Measurements from ENCODE around the gene MAP2K2.

Gene MAP2K2

GRCh38 chr19:4099041-4099764 lies 24.7 kb downstream of the MAP2K2 start:
- no peak for DNase-seq (ENCODE audit: low read depth)

- no peak for DNase-seq (ENCODE audit: low read depth)
Observed at GRCh38 chr19:4098493-4098892, 25.4 kb downstream of the MAP2K2 start.

- no peak for DNase-seq (ENCODE audit: low read depth)
Observed at GRCh38 chr19:4097501-4097900, 26.4 kb downstream of the MAP2K2 start.

DNA sequence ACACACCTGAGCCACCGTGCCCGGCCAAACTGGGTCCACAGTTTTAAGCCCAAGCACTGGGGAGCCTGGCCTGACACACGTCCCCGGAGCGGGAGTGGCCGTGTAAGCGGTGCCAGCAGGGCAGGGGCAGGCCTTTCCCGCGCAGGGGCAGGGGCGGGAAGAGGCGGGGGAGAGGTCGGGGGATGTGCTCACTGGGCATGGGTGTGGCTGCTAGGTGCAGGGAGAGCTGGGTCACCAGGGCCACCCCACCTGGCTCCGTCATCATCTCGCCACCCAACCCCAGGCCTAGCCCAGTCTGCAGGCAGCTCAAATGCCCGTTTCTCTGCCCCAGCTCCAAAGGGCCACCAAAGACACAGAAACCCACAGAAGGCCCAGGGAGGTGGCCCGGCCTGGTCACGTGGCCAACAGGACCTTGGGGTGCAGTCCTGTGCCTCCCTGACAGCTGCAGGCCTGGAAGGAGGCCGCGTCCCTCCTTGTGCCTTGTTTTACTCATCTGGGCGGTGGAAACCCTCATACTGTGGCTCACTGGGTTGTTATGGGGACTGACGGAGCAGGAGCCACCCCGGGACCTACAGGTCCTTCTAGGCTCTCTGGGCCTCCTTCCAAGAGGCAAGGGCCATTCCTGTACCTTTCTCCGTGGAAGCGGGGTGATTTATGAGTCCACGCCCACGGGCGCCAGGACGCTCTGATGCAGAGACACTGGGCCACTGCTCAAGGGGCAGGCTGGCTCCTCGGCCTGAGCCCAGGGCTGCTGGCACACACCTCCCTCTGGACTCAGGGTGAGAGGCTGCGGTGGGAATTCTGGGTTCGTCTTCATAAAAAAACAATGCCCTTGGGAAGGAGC lies 27.7 kb downstream of the MAP2K2 start:
- no peak for DNase-seq (ENCODE audit: low read depth)

DNA sequence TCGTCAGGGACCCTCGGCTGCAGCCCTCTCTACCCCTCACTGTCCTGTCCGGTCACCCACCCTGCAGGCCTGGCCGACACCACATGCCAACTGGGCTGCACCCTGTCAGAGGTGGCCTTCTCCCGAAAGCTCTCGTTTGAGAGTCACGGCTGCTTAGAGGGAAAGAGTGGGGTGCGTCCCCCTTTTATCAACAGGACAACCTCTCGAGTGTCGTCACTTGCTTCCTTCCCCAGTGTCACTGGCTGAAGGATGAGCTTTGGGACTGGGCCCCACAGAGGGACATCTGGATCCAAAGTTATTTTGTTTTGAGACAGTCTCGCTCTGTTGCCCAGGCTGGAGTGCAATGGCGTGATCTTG lies 28.5 kb downstream of the MAP2K2 start:
- no peak for DNase-seq (ENCODE audit: low read depth)

- DNase-seq (ENCODE audit: low read depth) = no peak
Observed at GRCh38 chr19:4094761-4095487, 29.0 kb downstream of the MAP2K2 start.

GRCh38 chr19:4094291-4094690 lies 29.6 kb downstream of the MAP2K2 start:
- no peak for DNase-seq (ENCODE audit: low read depth)

DNA sequence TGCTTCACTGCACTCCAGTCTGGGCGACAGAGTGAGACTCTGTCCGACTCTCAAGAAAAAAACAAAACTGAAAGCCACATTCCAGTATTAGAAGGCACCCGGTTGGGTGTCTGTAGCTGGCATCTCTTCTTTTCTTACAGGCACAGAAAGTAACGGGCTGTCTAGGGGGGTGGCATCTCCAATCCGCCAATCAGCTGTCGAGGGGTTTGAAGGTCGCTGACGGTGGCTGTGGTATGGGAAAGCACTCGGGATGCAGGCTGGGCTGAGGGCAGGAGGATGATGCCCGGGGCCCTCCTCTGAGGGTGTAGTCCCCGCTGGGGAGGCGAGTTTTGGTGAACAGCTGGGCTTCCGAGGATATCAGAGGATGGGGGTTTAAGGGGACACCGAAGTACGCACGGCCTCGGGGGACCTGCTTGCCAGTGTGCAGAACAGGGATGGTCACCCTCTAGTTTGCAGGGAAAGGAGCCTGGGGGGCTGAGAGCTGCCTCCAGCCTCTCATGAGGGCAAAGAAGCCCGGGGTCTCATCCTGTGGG lies 30.2 kb downstream of the MAP2K2 start:
- DNase-seq (ENCODE audit: low read depth) = no peak

- no peak for DNase-seq (ENCODE audit: low read depth)
Observed at GRCh38 chr19:4090356-4091220, 33.3 kb downstream of the MAP2K2 start.

DNA sequence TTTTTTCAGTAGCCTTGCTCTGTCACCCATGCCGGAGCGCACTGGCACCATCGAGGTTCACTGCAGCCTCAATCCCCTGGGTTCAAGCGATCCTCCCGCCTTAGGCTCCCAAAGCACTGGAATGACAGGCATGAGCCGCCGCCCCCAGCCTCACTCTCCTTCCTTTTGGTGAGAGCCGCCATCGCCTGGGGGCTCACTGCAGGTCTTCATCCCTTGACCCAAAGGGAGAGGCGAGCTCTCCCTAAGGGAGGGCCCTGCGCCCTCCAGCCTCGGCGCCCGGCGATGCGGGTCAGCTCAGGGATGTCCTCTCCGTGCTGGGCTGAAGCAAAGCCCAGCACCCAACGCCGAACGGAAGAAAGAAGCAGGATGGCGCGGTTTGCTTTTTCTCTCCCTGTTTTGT lies 34.0 kb downstream of the MAP2K2 start:
- DNase-seq (ENCODE audit: low read depth) = no peak

DNA sequence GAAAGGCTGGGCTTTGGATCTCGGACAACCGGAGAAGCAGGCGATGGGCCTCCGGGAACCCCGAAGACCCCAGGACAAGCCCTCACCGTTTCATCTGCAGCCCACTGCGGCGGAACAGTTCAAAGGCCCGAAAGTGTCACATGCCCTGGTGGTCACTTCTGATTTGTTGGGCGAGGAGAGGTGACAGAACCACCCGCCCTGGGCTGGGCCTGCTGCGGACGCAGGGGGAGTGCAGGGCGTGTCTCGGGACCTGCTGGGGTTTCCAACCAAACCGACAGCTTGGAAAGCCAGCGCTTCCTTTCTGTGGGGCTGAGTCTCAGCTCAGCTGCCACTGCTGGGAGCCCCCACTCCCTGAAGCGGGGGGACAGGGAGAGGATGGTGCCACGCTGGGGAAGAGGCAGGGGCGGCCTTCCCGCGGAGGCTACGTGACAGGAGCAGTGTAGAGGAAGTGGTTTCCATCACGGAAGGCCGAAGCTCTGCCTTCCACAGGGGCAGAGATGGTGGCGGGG lies 34.5 kb downstream of the MAP2K2 start:
- peak; percentile 45 for DNase-seq (ENCODE audit: low read depth)

DNA sequence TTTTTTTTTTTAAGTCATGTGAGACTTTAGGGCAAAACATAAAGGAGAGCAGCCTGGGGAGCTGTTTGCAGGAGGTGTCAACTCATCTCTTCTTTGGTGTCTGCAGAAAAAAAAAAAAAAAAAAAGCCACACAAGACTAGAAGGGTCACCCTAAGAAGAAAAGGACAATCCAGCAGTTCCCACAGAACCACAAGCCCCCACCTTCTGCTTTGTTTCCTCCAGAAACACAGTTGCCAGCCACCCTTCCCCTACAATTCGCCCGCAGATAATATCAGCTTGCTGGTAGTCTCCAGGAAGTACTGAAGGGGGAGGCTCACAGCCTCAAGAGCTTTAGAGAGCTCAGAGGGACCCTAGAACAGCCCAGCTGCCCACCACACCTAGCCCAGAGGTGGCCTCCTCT lies 34.9 kb downstream of the MAP2K2 start:
- no peak for DNase-seq (ENCODE audit: low read depth)

GRCh38 chr19:4087787-4088679 lies 35.9 kb downstream of the MAP2K2 start:
- DNase-seq (ENCODE audit: low read depth) = no peak

GRCh38 chr19:4086411-4086867 lies 37.5 kb downstream of the MAP2K2 start:
- no peak for DNase-seq (ENCODE audit: low read depth)

GRCh38 chr19:4084547-4084877 lies 39.4 kb downstream of the MAP2K2 start:
- no peak for DNase-seq (ENCODE audit: low read depth)

DNA sequence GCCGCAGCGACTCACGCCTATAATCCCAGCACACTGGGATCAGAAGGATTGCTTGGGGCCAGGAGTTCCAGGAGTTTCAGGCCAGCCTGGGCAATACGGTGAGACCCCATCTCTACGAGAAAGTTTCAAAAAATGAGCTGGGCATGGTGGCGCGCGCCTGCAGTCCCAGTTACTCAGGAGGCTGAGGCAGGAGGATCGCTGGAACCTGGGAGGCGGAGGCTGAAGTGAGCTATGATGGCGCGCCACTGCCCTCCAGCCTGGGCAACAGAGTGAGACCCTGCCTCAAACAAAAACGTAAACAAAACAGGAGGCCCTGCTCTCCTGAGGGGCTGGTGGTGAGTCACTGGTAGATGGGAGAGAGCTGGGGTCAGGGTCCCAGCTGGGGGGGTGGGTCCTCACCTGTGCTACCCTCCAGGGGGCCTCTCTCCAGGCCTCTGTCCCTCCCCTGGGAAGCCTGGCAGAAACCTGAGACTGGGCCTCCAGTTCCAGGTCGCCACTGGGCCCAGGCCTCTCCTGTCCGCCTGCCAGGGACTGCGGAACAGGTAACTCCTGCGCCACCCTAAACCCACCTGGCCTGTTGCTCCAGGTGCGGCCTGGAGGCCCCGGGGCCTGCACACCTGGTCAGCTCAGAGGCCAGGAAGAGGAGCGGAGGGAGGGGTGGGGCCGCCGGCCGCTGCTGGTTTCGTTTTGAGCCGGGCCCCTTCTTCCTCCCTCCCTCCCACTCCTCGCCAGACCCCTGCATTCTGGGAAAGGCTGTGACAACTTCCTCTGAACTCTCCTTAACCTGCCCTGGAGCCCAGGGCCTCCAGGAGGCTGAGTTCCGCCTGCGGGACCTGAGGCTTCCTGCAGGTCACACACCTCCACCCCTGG lies 40.0 kb downstream of the MAP2K2 start:
- no peak for DNase-seq (ENCODE audit: low read depth)

DNA sequence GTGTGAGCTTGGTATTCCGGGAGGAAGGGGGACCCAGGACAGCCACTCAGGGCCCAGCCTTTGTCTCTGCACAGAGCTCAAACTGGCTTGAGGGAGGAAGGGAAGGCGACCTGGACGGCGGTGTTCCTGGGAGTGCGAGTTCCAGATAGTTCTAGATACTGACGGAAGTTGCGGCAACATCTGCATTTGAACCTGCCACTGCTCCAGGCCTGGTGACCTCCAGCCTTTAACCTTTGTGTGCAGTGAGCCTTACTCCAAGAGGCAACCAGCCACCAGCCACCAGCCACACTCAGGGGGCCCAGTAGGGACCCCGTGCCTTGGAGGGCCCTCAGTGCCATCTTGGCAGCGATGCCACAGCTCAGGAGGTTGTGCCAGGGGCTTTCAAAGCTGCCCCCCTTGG lies 41.8 kb downstream of the MAP2K2 start:
- DNase-seq (ENCODE audit: low read depth) = no peak

DNA sequence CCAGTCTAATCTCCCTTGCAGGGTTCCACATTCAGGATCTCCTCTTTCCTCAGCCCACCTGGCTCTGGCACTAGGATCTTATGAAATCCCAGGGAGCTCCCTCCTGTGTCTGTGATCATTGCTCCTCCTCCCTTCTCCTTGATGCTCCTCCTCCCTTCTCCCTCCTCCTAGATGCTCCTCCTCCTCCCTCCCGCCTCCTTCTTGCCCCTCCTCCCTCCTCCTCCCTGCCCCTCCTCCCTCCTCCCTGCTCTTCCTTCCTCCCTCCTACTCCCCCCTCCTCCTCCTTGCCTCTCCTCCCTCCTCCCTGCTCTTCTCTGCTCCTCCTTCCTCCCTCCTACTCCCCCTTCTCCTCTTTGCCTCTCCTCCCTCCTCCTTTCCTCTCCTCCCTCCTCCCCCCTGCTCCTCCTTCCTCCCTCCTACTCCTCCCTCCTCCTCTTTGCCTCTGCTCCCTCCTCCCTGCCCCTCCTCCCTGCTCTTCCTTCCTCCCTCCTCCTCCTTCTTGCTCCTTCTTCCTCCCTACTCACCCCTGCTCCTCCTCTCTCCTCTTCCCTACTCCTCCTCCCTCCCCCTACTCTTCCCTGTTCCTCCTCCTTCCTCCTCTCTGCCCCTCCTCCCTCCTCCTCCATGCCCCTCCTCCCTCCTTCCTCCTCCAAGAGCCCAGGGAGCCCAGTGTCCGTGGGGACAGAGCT lies 42.3 kb downstream of the MAP2K2 start:
- no peak for DNase-seq (ENCODE audit: low read depth)

- no peak for DNase-seq (ENCODE audit: low read depth)
Observed at GRCh38 chr19:4080473-4080872, 43.4 kb downstream of the MAP2K2 start.
